Type B pancreatic cell (in vitro differentiated cells): ENCODE results near the gene TAF13. TPM values are rescaled to one million over a fixed set of nuclear protein-coding genes. Genes with fewer than 3 reads are reported as not detected.

Experiments used
- DNase-seq: peaks from one replicate; pipeline ENCODE4 v3.0.0; 2021; ENCODE audit warnings: mixed read lengths; ENCODE audit not compliant: unreplicated experiment; ENCODE audit errors: extremely low spot score
- H3K27ac Mint-ChIP-seq: 2 replicates; pipeline ENCODE4 v1.8.0; 2021; ENCODE audit warnings: mild to moderate bottlenecking, mixed read lengths
- H3K27me3 Mint-ChIP-seq: 2 replicates; pipeline ENCODE4 v1.8.0; 2021; ENCODE audit warnings: mixed read lengths
- H3K36me3 Mint-ChIP-seq: 2 replicates; pipeline ENCODE4 v1.8.0; 2021; ENCODE audit warnings: mixed read lengths
- H3K4me1 Mint-ChIP-seq: one replicate; pipeline ENCODE4 v1.8.0; 2021; ENCODE audit warnings: mixed read lengths; ENCODE audit not compliant: unreplicated experiment
- H3K4me3 Mint-ChIP-seq: 2 replicates; pipeline ENCODE4 v1.8.0; 2021; ENCODE audit warnings: mild to moderate bottlenecking, mixed read lengths
- H3K9me3 Mint-ChIP-seq: 2 replicates; pipeline ENCODE4 v1.8.0; 2021; ENCODE audit warnings: mixed read lengths
- CTCF ChIP-seq: fragments of 200-600 bp; sonication (generic); conservative IDR thresholded peaks from 2 replicates; pipeline ENCODE4 v1.5.0; 2021; ENCODE audit warnings: antibody characterized with exemption, mild to moderate bottlenecking
- total RNA-seq: library from RNA; stranded (reverse); gene quantifications from 2 replicates; pipeline ENCODE4 v1.2.1, GENCODE V29; 2021; ENCODE audit warnings: low replicate concordance

Gene TAF13
- total RNA-seq, 1 donor from 2014 or later = 30.0 TPM

DNA sequence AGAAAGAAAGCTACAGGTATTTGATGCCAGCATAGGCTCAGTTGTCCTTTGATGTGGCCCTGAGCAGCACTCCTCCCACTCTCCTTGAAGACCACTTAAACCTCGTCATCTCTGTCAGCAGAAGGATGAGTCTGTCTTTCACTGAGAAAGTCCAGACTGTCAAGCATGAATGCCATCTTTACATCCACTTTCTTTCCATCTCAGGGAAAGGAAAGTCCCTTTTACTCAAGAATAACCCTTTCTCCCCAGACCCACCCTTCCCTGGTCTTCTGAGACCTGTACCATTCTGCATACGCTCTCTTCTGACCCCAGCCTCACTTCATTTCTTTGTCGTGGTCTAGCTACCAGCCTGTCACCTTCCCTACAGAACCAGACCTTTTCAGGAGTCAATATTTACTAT lies 34.1 kb upstream of the TAF13 start:
- Mint-ChIP-seq H3K36me3 (no peaks in the 10 kb centered on the region), H3K27me3 (peaks cover 72% of the 10 kb centered on the region), H3K4me1 (peaks cover 10% of the 10 kb centered on the region), H3K27ac (no peak overlapping the region), H3K9me3 (no peaks in the 10 kb centered on the region), H3K4me3 (no peak overlapping the region)
- no peak for DNase-seq
- TF ChIP-seq CTCF = no peak

DNA sequence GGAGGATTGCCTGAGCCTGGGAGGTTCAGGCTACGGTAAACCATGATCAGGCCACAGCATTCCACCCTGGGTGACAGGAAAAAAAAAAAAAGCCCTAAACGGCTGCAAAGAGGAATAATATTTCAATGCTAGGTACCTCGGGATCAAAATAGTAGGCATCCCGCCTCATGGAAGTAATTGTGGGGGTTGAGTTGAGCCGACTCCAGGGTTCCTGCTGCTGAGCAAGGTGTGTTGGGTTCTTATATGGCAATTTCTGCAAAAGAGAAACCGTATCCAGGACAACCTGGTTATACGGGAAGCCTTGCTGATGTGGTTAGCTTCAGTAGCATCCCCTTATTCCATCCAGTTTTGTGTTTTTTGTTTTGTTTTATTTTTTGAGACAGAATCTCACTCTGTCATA lies 32.0 kb upstream of the TAF13 start:
- Mint-ChIP-seq H3K36me3 (no peaks in the 10 kb centered on the region), H3K4me3 (no peak overlapping the region), H3K27me3 (peaks cover 52% of the 10 kb centered on the region), H3K27ac (no peak overlapping the region), H3K4me1 (peaks cover 7% of the 10 kb centered on the region), H3K9me3 (no peaks in the 10 kb centered on the region)
- DNase-seq = no peak
- no peak for TF ChIP-seq CTCF

DNA sequence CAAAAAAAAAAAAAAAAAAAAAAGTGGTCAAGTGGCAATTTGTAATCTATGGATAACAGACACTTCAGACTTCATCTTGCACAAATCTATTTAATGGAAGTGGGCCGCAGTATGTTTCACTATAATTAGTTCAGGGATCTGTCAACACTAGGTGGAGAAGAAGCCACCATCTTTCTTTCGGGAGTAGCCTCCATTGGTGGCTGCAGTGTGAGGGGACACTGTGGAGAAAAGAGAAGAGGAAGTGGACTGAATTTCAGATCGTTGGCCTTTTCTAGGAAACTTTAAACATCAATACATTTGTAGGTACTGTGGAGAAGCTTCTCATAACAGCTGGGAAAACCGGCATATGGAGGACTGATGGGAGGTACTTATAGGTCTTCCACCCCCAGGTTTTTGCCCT lies 30.1 kb upstream of the TAF13 start:
- no peak for TF ChIP-seq CTCF
- no peak for DNase-seq
- H3K36me3 Mint-ChIP-seq = no peaks in the 10 kb centered on the region
- no peaks in the 10 kb centered on the region for H3K9me3 Mint-ChIP-seq
- peak overlapping the region; percentile 24 for H3K27ac Mint-ChIP-seq
- H3K4me1 Mint-ChIP-seq = no peaks in the 10 kb centered on the region
- H3K4me3 Mint-ChIP-seq = no peak overlapping the region
- H3K27me3 Mint-ChIP-seq = peaks cover 35% of the 10 kb centered on the region

- Mint-ChIP-seq H3K4me3 (no peak overlapping the region), H3K27ac (no peak overlapping the region), H3K4me1 (peaks cover 4% of the 10 kb centered on the region), H3K36me3 (peaks cover 5% of the 10 kb centered on the region), H3K27me3 (peaks cover 22% of the 10 kb centered on the region), H3K9me3 (no peaks in the 10 kb centered on the region)
- no peak for DNase-seq
- TF ChIP-seq CTCF = no peak
Measured at GRCh38 chr1:109104364-109105151, 28.8 kb upstream of the TAF13 start.

DNA sequence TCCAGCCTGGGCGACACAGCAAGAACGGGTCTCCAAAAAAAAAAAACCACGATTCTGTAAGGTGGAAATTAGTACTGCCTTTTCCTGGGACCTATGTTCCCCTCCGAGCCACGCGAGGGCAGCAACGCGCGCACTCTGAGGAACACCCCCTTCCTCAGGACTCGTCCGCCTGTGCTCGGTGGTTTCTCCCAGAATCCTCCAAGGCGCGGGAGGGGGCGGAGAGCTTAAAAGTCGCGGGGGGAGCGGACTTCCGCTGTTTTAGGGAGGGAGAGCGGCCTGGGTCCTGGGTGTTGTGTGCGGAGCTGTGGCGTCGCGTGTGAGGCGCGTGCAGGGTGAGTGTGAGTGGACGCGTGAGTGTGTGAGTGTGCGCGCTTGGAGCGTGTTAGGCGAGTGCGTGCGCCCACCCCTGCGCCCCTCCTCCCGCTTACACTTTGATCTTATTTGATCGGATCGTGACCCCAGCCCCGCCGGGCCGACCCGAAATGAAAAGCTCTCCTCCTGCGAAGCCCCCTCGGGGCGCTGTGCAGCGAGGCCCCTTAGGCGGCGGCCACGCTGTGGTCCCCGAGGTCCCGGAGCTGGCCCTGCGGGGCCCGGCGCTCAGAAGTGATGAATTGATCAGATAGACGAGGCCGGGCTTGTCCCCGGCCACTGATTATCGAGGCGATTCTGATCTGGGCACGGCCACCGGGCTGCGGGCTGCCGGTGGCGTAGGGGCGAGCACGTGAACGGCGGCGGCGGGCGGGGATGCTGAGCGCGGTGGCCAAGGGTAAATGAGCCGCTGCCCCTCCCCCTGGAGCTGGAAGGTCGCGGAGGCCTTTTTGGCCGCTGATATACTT lies 24.4 kb upstream of the TAF13 start:
- Mint-ChIP-seq H3K4me1 (peaks cover 4% of the 10 kb centered on the region), H3K27me3 (no peaks in the 10 kb centered on the region), H3K27ac (peak overlapping the region; percentile 97), H3K36me3 (peaks cover 5% of the 10 kb centered on the region), H3K4me3 (peak overlapping the region; percentile 99), H3K9me3 (no peaks in the 10 kb centered on the region)
- peak; percentile 97 for DNase-seq
- TF ChIP-seq CTCF = peak; percentile 89
